ENCODE results near the gene MLIP. TPM values are rescaled to one million over a fixed set of nuclear protein-coding genes. Genes with fewer than 3 reads are reported as not detected.

MLIP gene
- total and polyA plus RNA-seq, 9 donors = 0.05 to 1.2 (median 0.40) TPM; not detected in 4

GRCh38 chr6:54267798-54268197 lies 156.6 kb downstream of the MLIP start:
- DNase-seq = no peak
- Histone ChIP-seq H3K36me3 (no peaks in the 10 kb centered on the region), H3K27ac (no peak overlapping the region), H3K4me1 (ENCODE audit: insufficient read depth) (no peaks in the 10 kb centered on the region), H3K4me3 (no peak overlapping the region), H3K9me3 (no peaks in the 10 kb centered on the region), H3K27me3 (no peaks in the 10 kb centered on the region)
- intact Hi-C loops (cut with DNase I) = loop anchor here in 1 of 4 donors (5.0 kb wide), 1 partner anchor 1995 kb away; no protein-coding TSS in a partner anchor
- TF ChIP-seq EP300 (IDR thresholded peaks at IDR 0.05) (no peak), CTCF (IDR thresholded peaks at IDR 0.05) (no peak), POLR2A (IDR thresholded peaks at IDR 0.05) (no peak)
- 49 to 79% (median 70%) methylated on average over 2 of the region's 2 CpGs for WGBS, 3 donors

DNA sequence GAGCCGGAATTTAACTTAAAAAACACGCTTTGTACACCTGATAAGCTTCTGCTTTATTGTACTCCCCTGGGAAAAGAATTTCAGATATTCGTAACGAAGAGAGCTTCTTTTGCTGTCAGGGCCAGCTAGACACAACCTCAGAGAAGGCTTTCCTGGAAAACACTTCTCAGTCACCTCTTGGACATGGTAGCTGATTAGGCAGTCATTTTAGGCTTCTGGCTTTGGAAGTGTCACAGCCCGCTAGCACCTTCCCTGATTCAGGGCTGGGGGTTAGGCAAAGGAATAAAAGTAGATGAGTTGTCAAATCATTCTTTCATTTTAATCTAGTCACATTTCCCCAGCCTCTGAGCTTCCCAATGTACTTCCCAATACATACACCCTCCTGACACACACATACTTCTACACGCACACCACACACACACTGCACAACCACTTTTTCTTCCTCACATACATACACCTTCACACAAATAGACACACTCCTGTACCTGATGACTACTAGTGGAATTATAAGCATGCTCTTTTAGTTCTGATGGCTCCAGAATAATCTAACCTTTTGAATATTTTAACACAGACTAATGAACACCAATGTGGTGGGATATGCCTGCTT lies 162.1 kb downstream of the MLIP start:
- H3K4me3 ChIP-seq = no peak overlapping the region
- no peaks in the 10 kb centered on the region for H3K36me3 ChIP-seq
- H3K4me1 ChIP-seq (ENCODE audit: insufficient read depth) = no peaks in the 10 kb centered on the region
- no peaks in the 10 kb centered on the region for H3K9me3 ChIP-seq
- 74 to 84% (median 78%) methylated on average over 6 of the region's 6 CpGs for WGBS, 3 donors
- no peaks in the 10 kb centered on the region for H3K27me3 ChIP-seq
- TF ChIP-seq POLR2A (IDR thresholded peaks at IDR 0.05) (no peak), EP300 (IDR thresholded peaks at IDR 0.05) (no peak), CTCF (IDR thresholded peaks at IDR 0.05) (no peak)
- intact Hi-C loops (cut with DNase I) = no loop called here
- H3K27ac ChIP-seq = no peak overlapping the region
- DNase-seq = no peak

- DNase-seq = no peak
- H3K27me3 ChIP-seq = no peaks in the 10 kb centered on the region
- H3K4me1 ChIP-seq (ENCODE audit: insufficient read depth) = no peaks in the 10 kb centered on the region
- no peak overlapping the region for H3K4me3 ChIP-seq
- H3K9me3 ChIP-seq = no peaks in the 10 kb centered on the region
- no peaks in the 10 kb centered on the region for H3K36me3 ChIP-seq
- no peak for TF ChIP-seq POLR2A (IDR thresholded peaks at IDR 0.05)
- intact Hi-C loops (cut with DNase I) = no loop called here
- no peak overlapping the region for H3K27ac ChIP-seq
These were observed 163.1 kb downstream of the MLIP start for GRCh38 chr6:54274383-54274782.

DNA sequence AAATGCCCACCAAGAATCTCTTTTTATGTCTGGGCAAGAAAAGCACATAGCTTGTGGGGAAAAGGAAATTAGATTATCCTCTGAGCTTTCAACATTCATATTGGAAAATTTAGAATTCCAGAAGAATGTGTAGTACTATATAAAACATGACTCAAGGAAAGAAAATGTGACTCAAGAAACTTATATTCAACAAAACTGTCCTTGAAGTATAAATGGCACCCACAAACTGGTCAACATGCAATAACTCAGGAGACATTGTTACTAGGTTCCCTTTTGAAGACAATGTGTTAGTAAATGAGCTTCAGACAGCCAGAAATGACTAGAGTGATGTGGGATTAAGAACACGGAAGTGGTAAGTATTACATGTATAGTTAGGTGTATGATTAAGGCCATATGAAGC lies 170.9 kb downstream of the MLIP start:
- DNase-seq = no peak
- WGBS, 3 donors = 74 to 86% (median 75%) methylated on average over 1 of the region's 1 CpG
- no peaks in the 10 kb centered on the region for H3K27me3 ChIP-seq
- H3K27ac ChIP-seq = no peak overlapping the region
- intact Hi-C loops (cut with DNase I) = no loop called here
- TF ChIP-seq EP300 (IDR thresholded peaks at IDR 0.05) = no peak
- no peak for TF ChIP-seq CTCF (IDR thresholded peaks at IDR 0.05)
- no peak for TF ChIP-seq POLR2A (IDR thresholded peaks at IDR 0.05)
- no peak overlapping the region for H3K4me3 ChIP-seq
- H3K36me3 ChIP-seq = no peaks in the 10 kb centered on the region
- H3K4me1 ChIP-seq (ENCODE audit: insufficient read depth) = no peaks in the 10 kb centered on the region
- no peaks in the 10 kb centered on the region for H3K9me3 ChIP-seq

DNA sequence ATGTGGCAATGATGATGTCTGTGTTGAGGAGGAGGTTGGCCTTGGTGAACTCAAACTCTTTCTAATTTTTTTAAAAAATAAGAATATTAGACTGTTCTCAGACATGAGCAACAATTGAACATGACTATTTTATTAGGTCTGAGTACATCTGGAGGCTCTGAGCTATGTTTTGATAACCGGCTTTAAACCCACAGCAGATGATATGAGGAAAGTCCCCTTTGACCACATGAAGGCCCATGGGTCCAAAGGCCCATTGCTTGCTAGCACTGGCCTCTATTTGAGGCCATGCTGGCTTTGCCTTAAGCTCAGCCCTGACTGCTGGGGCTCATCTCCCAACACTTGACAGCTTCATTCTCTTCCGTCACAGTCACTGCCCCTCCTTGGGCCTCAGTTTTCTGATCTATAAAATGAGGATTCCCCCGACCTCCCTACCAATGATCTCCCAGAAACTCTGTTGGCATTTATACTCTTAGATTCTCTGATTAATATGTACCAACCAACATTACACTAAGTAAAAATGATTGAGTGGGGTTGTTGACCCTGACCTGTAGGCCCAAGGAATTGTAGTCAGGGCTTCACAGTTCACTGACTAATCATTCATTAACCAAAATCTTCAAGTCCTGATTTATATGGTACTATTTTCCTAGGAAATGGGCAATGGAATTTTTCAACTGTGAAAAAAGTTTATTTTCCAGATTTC lies 173.1 kb downstream of the MLIP start:
- Histone ChIP-seq H3K27me3 (no peaks in the 10 kb centered on the region), H3K4me1 (ENCODE audit: insufficient read depth) (no peaks in the 10 kb centered on the region), H3K36me3 (no peaks in the 10 kb centered on the region), H3K9me3 (no peaks in the 10 kb centered on the region), H3K4me3 (no peak overlapping the region), H3K27ac (no peak overlapping the region)
- intact Hi-C loops (cut with DNase I) = no loop called here
- WGBS, 3 donors = 66 to 72% (median 72%) methylated on average over 3 of the region's 3 CpGs
- TF ChIP-seq CTCF (IDR thresholded peaks at IDR 0.05) (no peak), EP300 (IDR thresholded peaks at IDR 0.05) (no peak), POLR2A (IDR thresholded peaks at IDR 0.05) (no peak)
- no peak for DNase-seq
